Fibroblast of lung (primary cell): Measurements from ENCODE around the gene XPO6. TPM values are rescaled to one million over a fixed set of nuclear protein-coding genes. Genes with fewer than 3 reads are reported as not detected.

Experiments used
- DNase-seq, 2 donors: peaks; one replicate each; pipeline versions ENCODE4 v3.0.0 to v3.0.0-alpha.2; 2010; ENCODE audit warnings: low read depth in 2 of 2
- H2AFZ ChIP-seq: 2 replicates; pipeline ENCODE4 v1.5.1; 2012; ENCODE audit warnings: low read length, control low read depth, inconsistent platforms
- H3K27ac ChIP-seq: 2 replicates; pipeline ENCODE4 v1.5.1; 2011; ENCODE audit warnings: low read length, control low read depth; ENCODE audit not compliant: insufficient read depth
- H3K27me3 ChIP-seq: 2 replicates; pipeline ENCODE4 v1.5.1; 2011; ENCODE audit warnings: mild to moderate bottlenecking, low read length; ENCODE audit not compliant: control insufficient read depth, insufficient read depth
- H3K36me3 ChIP-seq: 2 replicates; pipeline ENCODE4 v1.5.1; 2011; ENCODE audit warnings: low read length; ENCODE audit not compliant: control insufficient read depth, insufficient read depth
- H3K4me1 ChIP-seq: 2 replicates; pipeline ENCODE4 v1.5.1; 2011; ENCODE audit warnings: low read length; ENCODE audit not compliant: control insufficient read depth, insufficient read depth; ENCODE audit errors: extremely low read depth
- H3K4me2 ChIP-seq: 2 replicates; pipeline ENCODE4 v1.5.1; 2011; ENCODE audit warnings: low read length, control low read depth; ENCODE audit not compliant: insufficient read depth; ENCODE audit errors: extremely low read depth
- H3K4me3 ChIP-seq, 4 experiments: fragments of 200-600 bp in 1 of 4; sonication (generic) in 1 of 4; replicated peaks in 1 of 4; 2 replicates each; pipeline ENCODE4 v1.5.1; 2011 to 2016; ENCODE audit warnings: low read length in 4 of 4, low read depth in 3 of 4, mild to moderate bottlenecking in 3 of 4, control low read depth in 2 of 4, inconsistent platforms in 1 of 4, mixed read lengths in 1 of 4; ENCODE audit not compliant: insufficient read depth in 1 of 4; ENCODE audit errors: control extremely low read depth in 1 of 4
- H3K79me2 ChIP-seq: 2 replicates; pipeline ENCODE4 v1.5.1; 2012; ENCODE audit warnings: mild to moderate bottlenecking, low read length, inconsistent platforms; ENCODE audit not compliant: control insufficient read depth, insufficient read depth
- H3K9ac ChIP-seq: 2 replicates; pipeline ENCODE4 v1.5.1; 2011; ENCODE audit warnings: mild to moderate bottlenecking, low read length, control low read depth; ENCODE audit not compliant: insufficient read depth
- H3K9me3 ChIP-seq: 2 replicates; pipeline ENCODE4 v1.5.1; 2012; ENCODE audit warnings: low read depth, low read length; ENCODE audit not compliant: control insufficient read depth, insufficient read depth
- H4K20me1 ChIP-seq: 2 replicates; pipeline ENCODE4 v1.5.1; 2011; ENCODE audit warnings: low read length; ENCODE audit not compliant: control insufficient read depth, insufficient read depth; ENCODE audit errors: extremely low read depth
- EZH2 ChIP-seq: IDR thresholded peaks from 2 replicates; pipeline ENCODE4 v1.5.1; 2012; ENCODE audit warnings: low read length, control low read depth, mild to moderate bottlenecking; ENCODE audit errors: missing control alignments
- polyA plus RNA-seq, 2 donors: library from polyadenylated mRNA; depleted of rRNA in 1 of 2; stranded (reverse) in 1 of 2; unstranded in 1 of 2; fragments of >200 nt; gene quantifications; 2 replicates each; pipeline ENCODE4 v1.2.1, GENCODE V29; 2011 to 2012; ENCODE audit warnings: missing spikeins in 1 of 2
- total RNA-seq: library from RNA; depleted of rRNA; stranded (reverse); fragments of >200 nt; gene quantifications from 2 replicates; pipeline ENCODE4 v1.2.1, GENCODE V29; 2014
- TF ChIP-seq, protein P1 (sequence below), 2 donors: IDR thresholded peaks in 1 of 2; conservative IDR thresholded peaks in 1 of 2; 1 replicate in 1 of 2; 2 replicates in 1 of 2; pipeline ENCODE4 v1.5.1; 2011 to 2012; ENCODE audit warnings: low read length in 2 of 2, control low read depth in 1 of 2, inconsistent platforms in 1 of 2, low read depth in 1 of 2, mild to moderate bottlenecking in 1 of 2

Gene XPO6
- total and polyA plus RNA-seq, 2 donors (not counting 1 experiment from before 2014, with no cell fraction given): 134 to 185 TPM

DNA sequence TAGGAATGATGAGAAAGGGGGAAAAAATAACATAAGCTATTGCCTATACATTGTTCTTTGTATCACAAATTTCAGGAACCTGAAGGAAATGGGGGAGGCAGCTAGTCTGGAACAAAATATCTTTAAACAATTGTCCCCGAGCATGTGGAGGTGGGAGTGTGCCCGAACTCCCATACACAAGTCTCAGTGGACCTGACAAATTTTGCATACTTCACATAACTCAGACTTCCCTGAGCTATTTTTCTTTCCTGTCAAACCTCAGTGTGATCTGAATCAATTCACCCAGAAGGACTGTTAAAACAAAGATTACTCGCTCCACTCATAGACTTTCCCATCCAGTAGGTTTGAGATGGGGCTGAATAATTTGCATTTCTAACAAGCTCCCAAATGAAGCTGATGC lies 1.6 kb upstream of the XPO6 start:
- no peak overlapping the region for H3K27ac ChIP-seq
- no peak overlapping the region for H2AFZ ChIP-seq
- H3K27me3 ChIP-seq: no peaks in the 10 kb centered on the region
- peaks cover 6% of the 10 kb centered on the region for H3K4me1 ChIP-seq
- TF ChIP-seq EZH2: no peak
- TF ChIP-seq, protein P1, sequence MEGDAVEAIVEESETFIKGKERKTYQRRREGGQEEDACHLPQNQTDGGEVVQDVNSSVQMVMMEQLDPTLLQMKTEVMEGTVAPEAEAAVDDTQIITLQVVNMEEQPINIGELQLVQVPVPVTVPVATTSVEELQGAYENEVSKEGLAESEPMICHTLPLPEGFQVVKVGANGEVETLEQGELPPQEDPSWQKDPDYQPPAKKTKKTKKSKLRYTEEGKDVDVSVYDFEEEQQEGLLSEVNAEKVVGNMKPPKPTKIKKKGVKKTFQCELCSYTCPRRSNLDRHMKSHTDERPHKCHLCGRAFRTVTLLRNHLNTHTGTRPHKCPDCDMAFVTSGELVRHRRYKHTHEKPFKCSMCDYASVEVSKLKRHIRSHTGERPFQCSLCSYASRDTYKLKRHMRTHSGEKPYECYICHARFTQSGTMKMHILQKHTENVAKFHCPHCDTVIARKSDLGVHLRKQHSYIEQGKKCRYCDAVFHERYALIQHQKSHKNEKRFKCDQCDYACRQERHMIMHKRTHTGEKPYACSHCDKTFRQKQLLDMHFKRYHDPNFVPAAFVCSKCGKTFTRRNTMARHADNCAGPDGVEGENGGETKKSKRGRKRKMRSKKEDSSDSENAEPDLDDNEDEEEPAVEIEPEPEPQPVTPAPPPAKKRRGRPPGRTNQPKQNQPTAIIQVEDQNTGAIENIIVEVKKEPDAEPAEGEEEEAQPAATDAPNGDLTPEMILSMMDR (conservative IDR thresholded peaks at IDR 0.05 in 1 of 2, IDR thresholded peaks at IDR 0.05 in 1 of 2; ENCODE audit: low read depth in 1 of 2, low read length in 2 of 2): no peak
- H4K20me1 ChIP-seq: no peaks in the 10 kb centered on the region
- no peak overlapping the region for H3K9ac ChIP-seq
- peak in 1 of 2 donors; percentile 19 for DNase-seq
- H3K36me3 ChIP-seq: peaks cover 4% of the 10 kb centered on the region
- H3K79me2 ChIP-seq: peaks cover 30% of the 10 kb centered on the region
- no peak overlapping the region for H3K4me3 ChIP-seq
- no peaks in the 10 kb centered on the region for H3K9me3 ChIP-seq
- no peak overlapping the region for H3K4me2 ChIP-seq

DNA sequence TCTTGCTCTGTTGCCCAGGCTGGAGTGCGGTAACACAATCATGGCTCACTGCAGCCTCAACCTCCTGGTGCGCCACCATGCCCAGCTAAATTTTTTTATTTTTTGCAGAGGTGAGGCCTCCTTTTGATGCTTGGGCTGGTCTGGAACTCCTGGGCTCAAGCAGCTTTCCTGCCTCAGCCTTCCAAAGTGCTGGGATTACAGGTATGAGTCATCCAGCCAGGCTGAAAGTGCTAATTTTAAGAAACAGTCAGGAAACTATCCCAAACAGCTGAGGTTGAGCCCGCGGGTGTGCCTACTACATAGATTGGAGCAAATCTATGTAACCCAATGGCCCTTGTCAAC lies 738 bp upstream of the XPO6 start:
- Histone ChIP-seq H2AFZ (peak overlapping the region; percentile 98), H3K4me1 (peaks cover 6% of the 10 kb centered on the region), H3K9me3 (no peaks in the 10 kb centered on the region), H3K4me2 (peak overlapping the region; percentile 82), H3K27ac (peak overlapping the region; percentile 77), H3K9ac (no peak overlapping the region), H3K36me3 (peaks cover 4% of the 10 kb centered on the region), H3K79me2 (peaks cover 39% of the 10 kb centered on the region), H3K27me3 (no peaks in the 10 kb centered on the region), H4K20me1 (no peaks in the 10 kb centered on the region), H3K4me3 (peak overlapping the region; percentile 40 to 92 (median 74))
- no peak for TF ChIP-seq EZH2
- TF ChIP-seq, protein P1 (conservative IDR thresholded peaks at IDR 0.05 in 1 of 2, IDR thresholded peaks at IDR 0.05 in 1 of 2; ENCODE audit: low read depth in 1 of 2, low read length in 2 of 2): no peak
- peak; percentile 23 to 40 for DNase-seq

DNA sequence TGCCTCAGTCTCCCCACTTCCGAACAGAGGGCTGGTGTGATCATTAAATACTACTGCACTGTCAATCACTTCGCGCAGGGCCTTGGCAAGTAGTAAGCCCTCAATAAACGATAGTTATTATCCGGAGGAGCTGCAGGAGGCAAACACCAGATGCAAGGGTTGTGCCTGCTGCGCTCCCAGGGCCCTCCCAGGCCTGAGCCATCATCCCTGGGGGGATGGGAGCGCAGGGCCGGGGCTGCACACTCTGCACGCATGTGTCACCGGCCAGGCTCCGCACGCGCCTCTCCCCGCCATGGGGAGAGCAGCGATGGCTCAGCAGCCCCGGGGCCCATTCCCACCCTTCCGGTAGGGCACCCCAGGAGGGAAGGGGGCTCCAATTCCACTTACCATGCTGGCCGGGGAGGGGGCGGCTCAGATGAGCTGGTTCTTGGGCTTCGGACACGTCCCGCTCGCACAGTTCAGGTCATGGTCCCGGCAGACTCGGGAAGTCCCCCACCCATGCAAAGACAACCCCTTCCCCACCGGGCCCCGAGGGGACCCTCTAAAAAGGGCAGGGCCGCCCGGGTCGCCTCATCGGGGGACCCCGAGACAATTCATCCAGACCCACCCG lies 681 bp downstream of the XPO6 start:
- peaks cover 5% of the 10 kb centered on the region for H3K36me3 ChIP-seq
- H3K27ac ChIP-seq: peak overlapping the region; percentile 93
- TF ChIP-seq, protein P1 (conservative IDR thresholded peaks at IDR 0.05 in 1 of 2, IDR thresholded peaks at IDR 0.05 in 1 of 2; ENCODE audit: low read depth in 1 of 2, low read length in 2 of 2): no peak
- TF ChIP-seq EZH2: no peak
- peak; percentile 68 to 69 for DNase-seq
- H3K27me3 ChIP-seq: no peaks in the 10 kb centered on the region
- H4K20me1 ChIP-seq: no peaks in the 10 kb centered on the region
- H3K4me1 ChIP-seq: peaks cover 6% of the 10 kb centered on the region
- H3K4me2 ChIP-seq: peak overlapping the region; percentile 71
- H3K9me3 ChIP-seq: no peaks in the 10 kb centered on the region
- H3K79me2 ChIP-seq: peaks cover 51% of the 10 kb centered on the region
- H3K4me3 ChIP-seq: peak overlapping the region; percentile 56 to 86 (median 84)
- H3K9ac ChIP-seq: peak overlapping the region; percentile 87
- no peak overlapping the region for H2AFZ ChIP-seq
